Measurements from ENCODE around the gene FBXO42.

DNA sequence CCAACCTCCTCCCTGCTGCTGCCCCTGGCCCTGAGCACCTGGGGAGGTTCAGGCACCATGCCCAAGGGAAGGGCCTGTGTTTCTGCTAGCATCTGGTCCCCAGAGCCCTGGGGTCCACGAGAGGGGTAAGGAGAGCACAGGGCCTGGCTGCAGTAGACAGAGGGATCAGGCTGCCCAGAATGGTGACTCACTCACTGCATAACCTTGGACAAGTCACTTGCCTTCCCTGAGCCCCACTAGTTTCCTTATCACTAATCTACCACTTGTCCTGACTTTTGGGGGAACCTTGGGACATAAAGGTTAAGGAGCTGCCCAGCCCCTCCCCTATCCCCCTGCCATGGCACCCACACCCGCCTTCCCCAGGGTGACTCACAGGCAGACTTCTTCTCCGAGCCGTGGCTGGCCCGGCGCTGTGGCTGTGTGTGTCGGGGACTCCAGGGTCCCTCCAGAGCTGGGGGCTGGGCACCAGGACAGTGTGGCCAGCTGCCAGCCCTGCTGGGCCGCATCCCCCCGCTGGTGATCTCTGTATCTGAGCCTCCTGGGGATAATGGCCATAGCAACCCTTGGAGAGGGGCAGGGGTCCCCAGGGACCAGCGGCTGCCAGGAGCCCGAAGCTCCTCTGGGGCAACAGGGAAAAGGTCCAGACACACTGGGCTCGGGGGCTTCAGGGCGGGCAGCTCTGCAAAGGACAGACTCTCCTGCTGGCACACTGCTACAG lies 143.9 kb downstream of the FBXO42 start:
- TF ChIP-seq CTCF (conservative IDR thresholded peaks at IDR 0.05 in 1 of 2, IDR thresholded peaks at IDR 0.05 in 1 of 2; ENCODE audit: low read depth in 1 of 2, low read length in 2 of 2) = no peak
- no peak for TF ChIP-seq EZH2 (IDR thresholded peaks at IDR 0.05; ENCODE audit: low read length, missing control alignments)
